NK-92 (cell line): ENCODE measurements around the gene CLDND2.

ENCODE experiments used
- DNase-seq: peaks from one replicate; lab custom pipeline; 2025; ENCODE audit not compliant: unreplicated experiment; lab: John Stamatoyannopoulos, UW

The CLDND2 gene

GRCh38 chr19:51356159-51356801 lies 12.5 kb downstream of the CLDND2 start:
- no peak for DNase-seq

- DNase-seq, result no peak
Measured at GRCh38 chr19:51354742-51355148, 14.1 kb downstream of the CLDND2 start.

- no peak for DNase-seq
Measured at GRCh38 chr19:51354103-51354741, 14.6 kb downstream of the CLDND2 start.

GRCh38 chr19:51352783-51353360 lies 15.9 kb downstream of the CLDND2 start:
- DNase-seq, result no peak

- no peak for DNase-seq
Measured at GRCh38 chr19:51351266-51351990, 17.4 kb downstream of the CLDND2 start.

- no peak for DNase-seq
Measured at GRCh38 chr19:51347209-51347928, 21.4 kb downstream of the CLDND2 start.

GRCh38 chr19:51346742-51347141 lies 22.1 kb downstream of the CLDND2 start:
- DNase-seq, result no peak

GRCh38 chr19:51345076-51345620 lies 23.7 kb downstream of the CLDND2 start:
- DNase-seq, result no peak

GRCh38 chr19:51342631-51343569 lies 25.9 kb downstream of the CLDND2 start:
- DNase-seq, result no peak

- DNase-seq, result no peak
Measured at GRCh38 chr19:51341976-51342580, 26.7 kb downstream of the CLDND2 start, which contains the start of gene VSIG10L. Gene VSIG10L, minus strand, starts transcription at chr19:51342139. Its CDS starts 15 bp downstream, at chr19:51342124.

GRCh38 chr19:51341066-51341465 lies 27.7 kb downstream of the CLDND2 start:
- no peak for DNase-seq

- no peak for DNase-seq
Measured at GRCh38 chr19:51339687-51340656, 28.8 kb downstream of the CLDND2 start.

- no peak for DNase-seq
Measured at GRCh38 chr19:51339313-51339686, 29.5 kb downstream of the CLDND2 start.

GRCh38 chr19:51338563-51339312 lies 30.1 kb downstream of the CLDND2 start:
- no peak for DNase-seq

- no peak for DNase-seq
Measured at GRCh38 chr19:51337861-51338562, 30.8 kb downstream of the CLDND2 start.

- no peak for DNase-seq
Measured at GRCh38 chr19:51337141-51337860, 31.5 kb downstream of the CLDND2 start.
